ENCODE data around the gene LCAT.
A peak's percentile ranks its signal among the peaks of the same experiment; 100 is the strongest.

Gene LCAT

GRCh38 chr16:67907397-67908180 lies 36.3 kb downstream of the LCAT start:
- no peak for TF ChIP-seq ZNF274 (IDR thresholded peaks at IDR 0.05; ENCODE audit: low read depth, low read length)
- H3K4me3 ChIP-seq (ENCODE audit: low read length), result no peak overlapping the region

GRCh38 chr16:67902831-67903230 lies 41.1 kb downstream of the LCAT start:
- TF ChIP-seq ZNF274 (IDR thresholded peaks at IDR 0.05; ENCODE audit: low read depth, low read length), result no peak
- no peak overlapping the region for H3K4me3 ChIP-seq (ENCODE audit: low read length)

GRCh38 chr16:67901734-67902133 lies 42.2 kb downstream of the LCAT start:
- no peak overlapping the region for H3K4me3 ChIP-seq (ENCODE audit: low read length)
- no peak for TF ChIP-seq ZNF274 (IDR thresholded peaks at IDR 0.05; ENCODE audit: low read depth, low read length)

GRCh38 chr16:67897231-67897630 lies 46.7 kb downstream of the LCAT start:
- no peak overlapping the region for H3K4me3 ChIP-seq (ENCODE audit: low read length)
- TF ChIP-seq ZNF274 (IDR thresholded peaks at IDR 0.05; ENCODE audit: low read depth, low read length), result no peak

GRCh38 chr16:67893743-67894399 lies 50.0 kb downstream of the LCAT start:
- no peak for TF ChIP-seq ZNF274 (IDR thresholded peaks at IDR 0.05; ENCODE audit: low read depth, low read length)
- H3K4me3 ChIP-seq (ENCODE audit: low read length), result peak overlapping the region; percentile 92

GRCh38 chr16:67892899-67893742 lies 50.8 kb downstream of the LCAT start, which contains the start of gene PSKH1:
Gene PSKH1, plus strand, starts transcription at chr16:67893254. Its CDS starts 15,496 bp downstream, at chr16:67908750.
- no peak for TF ChIP-seq ZNF274 (IDR thresholded peaks at IDR 0.05; ENCODE audit: low read depth, low read length)
- peak within 1 kb of the TSS; percentile 92 for H3K4me3 ChIP-seq (ENCODE audit: low read length)

- peak overlapping the region; percentile 81; the same call in 1 of the 2 replicates for H3K4me3 ChIP-seq (ENCODE audit: low read length)
- TF ChIP-seq ZNF274 (IDR thresholded peaks at IDR 0.05; ENCODE audit: low read depth, low read length), result no peak
Observed at GRCh38 chr16:67892375-67892774, 51.5 kb downstream of the LCAT start.

Data from GM08714 (cell line).